Activated T-cell treated with anti-CD3 and anti-CD28 coated beads, Interleukin-2, amount 50 U/mL, for 1 hour (primary cell): ENCODE measurements around the gene HSPG2.
A peak's percentile ranks its signal among the peaks of the same experiment; 100 is the strongest.
"Not testable (repeated sequence)": the region's sequence is repeated elsewhere in the genome, so short reads cannot be mapped to it uniquely, and the experiment has no call there.

Experiments used
- DNase-seq: peaks from one replicate; pipeline ENCODE4 v3.0.0-alpha.2; 2020

Gene HSPG2

GRCh38 chr1:21821385-21822019 lies 115.6 kb downstream of the HSPG2 start:
- DNase-seq, result no peak

GRCh38 chr1:21820597-21821232 lies 116.4 kb downstream of the HSPG2 start:
- no peak for DNase-seq

- DNase-seq, result peak; percentile 33
Measured at GRCh38 chr1:21818656-21819055, 118.5 kb downstream of the HSPG2 start.

GRCh38 chr1:21816602-21817302 lies 120.4 kb downstream of the HSPG2 start:
- no peak for DNase-seq

- DNase-seq, result no peak
Measured at GRCh38 chr1:21815724-21816321, 121.3 kb downstream of the HSPG2 start.

GRCh38 chr1:21814981-21815582 lies 122.0 kb downstream of the HSPG2 start:
- DNase-seq, result no peak

- DNase-seq, result peak; percentile 50
Measured at GRCh38 chr1:21814241-21814918, 122.7 kb downstream of the HSPG2 start.

GRCh38 chr1:21813542-21813941 lies 123.6 kb downstream of the HSPG2 start:
- DNase-seq, result no peak

GRCh38 chr1:21811875-21812305 lies 125.2 kb downstream of the HSPG2 start, which contains the start of gene LDLRAD2:
TSS of gene LDLRAD2 (plus strand) at chr1:21812265. CDS start at chr1:21812452, 187 bp downstream.
- no peak for DNase-seq

- DNase-seq, result no peak
Measured at GRCh38 chr1:21804536-21804935, 132.6 kb downstream of the HSPG2 start.

- DNase-seq, result no peak
Measured at GRCh38 chr1:21801100-21801499, 136.0 kb downstream of the HSPG2 start.

GRCh38 chr1:21799730-21800129 lies 137.4 kb downstream of the HSPG2 start:
- DNase-seq, result no peak

- DNase-seq, result no peak
Measured at GRCh38 chr1:21795075-21795474, 142.0 kb downstream of the HSPG2 start.

GRCh38 chr1:21794656-21795055 lies 142.5 kb downstream of the HSPG2 start:
- no peak for DNase-seq

GRCh38 chr1:21793104-21793503 lies 144.0 kb downstream of the HSPG2 start:
- DNase-seq, result no peak

GRCh38 chr1:21786640-21787039 lies 150.5 kb downstream of the HSPG2 start:
- DNase-seq, result no peak

- DNase-seq, result not testable (repeated sequence)
Measured at GRCh38 chr1:21785764-21786163, 151.3 kb downstream of the HSPG2 start.

GRCh38 chr1:21783679-21784603 lies 153.2 kb downstream of the HSPG2 start:
- no peak for DNase-seq

GRCh38 chr1:21782868-21783678 lies 154.0 kb downstream of the HSPG2 start, which contains the start of gene USP48:
TSS of gene USP48 (minus strand) at chr1:21783149. CDS start at chr1:21782957, 192 bp downstream.
- peak; percentile 96 for DNase-seq

GRCh38 chr1:21782349-21782867 lies 154.7 kb downstream of the HSPG2 start:
- DNase-seq, result no peak
